SKM-1 (cell line): ENCODE data around the gene FASTK.

Experiments
- DNase-seq: peaks from one replicate; lab custom pipeline; 2025; ENCODE audit not compliant: unreplicated experiment; lab: John Stamatoyannopoulos, UW

Gene FASTK

DNA sequence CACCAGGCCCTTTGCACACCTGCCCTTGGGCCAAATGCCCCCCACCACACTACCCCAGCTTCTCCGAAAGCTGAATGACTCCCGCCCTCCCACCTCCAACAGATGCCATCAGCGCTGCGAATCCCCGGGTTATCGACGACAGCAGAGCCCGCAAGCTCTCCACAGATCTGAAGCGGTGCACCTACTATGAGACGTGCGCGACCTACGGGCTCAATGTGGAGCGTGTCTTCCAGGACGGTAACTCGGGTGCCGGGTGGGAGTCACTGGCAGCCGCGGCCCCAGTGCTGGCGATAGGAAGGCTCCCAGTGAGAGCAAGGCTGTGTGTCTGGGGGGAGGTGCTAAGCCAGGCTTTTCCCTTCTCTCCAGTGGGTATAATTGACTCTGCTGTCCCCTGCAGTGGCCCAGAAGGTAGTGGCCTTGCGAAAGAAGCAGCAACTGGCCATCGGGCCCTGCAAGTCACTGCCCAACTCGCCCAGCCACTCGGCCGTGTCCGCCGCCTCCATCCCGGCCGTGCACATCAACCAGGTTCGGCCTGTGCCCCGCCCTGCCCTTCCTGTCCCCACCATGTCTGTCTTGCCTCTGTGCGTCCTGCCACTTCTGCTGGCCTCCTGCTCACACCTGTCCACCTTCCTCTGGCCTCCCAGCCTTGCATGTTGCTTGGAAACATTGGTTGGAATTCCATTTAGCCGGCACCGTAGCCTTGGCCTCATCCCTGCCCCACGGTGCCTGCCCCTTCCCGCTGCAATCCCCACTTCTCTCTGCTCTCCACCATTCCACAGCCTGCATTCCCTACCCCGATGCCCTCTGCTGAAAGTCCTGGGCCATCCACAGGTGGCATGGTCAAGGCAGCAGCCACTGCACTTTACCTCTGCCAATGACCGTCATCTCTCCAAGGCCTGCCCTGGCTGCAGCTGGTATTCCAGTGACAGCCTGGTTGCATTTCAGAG is 37.8 kb upstream of the FASTK start:
- no peak for DNase-seq

DNA sequence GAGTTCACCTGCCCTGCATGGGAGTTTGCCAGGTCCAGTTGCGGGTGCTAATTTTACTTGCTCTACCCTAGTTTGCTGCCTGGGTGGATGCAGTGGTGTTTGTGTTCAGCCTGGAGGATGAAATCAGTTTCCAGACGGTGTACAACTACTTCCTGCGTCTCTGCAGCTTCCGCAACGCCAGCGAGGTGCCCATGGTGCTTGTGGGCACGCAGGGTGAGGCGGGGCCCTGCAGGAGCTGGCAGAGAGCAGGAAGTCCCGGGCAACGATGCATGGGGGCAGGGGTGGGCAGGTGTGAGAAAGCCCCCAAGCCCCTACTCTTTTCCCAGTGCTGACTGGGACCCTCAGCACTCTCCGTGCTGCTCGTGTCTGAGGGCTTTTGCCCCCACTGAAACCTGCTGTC is 37.0 kb upstream of the FASTK start:
- no peak for DNase-seq

DNA sequence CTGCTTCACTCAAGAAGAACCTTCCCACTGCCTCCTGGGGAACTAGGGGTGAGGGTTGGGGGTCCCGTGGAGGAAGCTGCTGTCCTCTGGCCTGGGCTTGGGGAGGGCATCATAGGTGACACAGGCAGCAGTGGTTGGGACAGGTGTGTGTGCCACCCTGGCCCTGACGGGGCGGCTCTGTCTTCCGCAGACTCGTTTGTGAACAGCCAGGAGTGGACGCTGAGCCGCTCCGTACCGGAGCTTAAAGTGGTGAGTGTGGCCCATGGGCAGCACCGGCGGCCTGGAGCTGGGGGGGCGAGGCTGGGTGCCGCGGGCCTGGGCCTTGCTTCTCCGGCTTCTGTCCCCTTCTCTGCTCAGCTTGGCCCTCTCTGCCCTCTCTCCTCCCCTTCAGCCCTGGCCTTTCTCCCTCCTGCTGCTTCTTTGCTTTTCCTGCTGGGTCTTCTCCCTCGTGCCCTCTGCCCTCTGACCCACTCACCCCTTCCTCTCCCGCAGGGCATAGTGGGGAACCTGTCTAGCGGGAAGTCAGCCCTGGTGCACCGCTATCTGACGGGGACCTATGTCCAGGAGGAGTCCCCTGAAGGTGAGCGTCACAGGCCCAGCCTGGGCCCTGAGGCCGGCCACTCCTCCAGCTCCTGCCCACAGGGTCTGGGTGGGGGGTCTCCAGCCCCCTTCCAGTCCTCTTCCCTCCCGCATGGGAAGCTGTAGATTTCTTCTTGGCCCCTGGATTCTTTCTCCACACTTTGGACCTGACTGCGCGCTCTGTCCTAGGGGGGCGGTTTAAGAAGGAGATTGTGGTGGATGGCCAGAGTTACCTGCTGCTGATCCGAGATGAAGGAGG is 36.2 kb upstream of the FASTK start:
- no peak for DNase-seq

DNA sequence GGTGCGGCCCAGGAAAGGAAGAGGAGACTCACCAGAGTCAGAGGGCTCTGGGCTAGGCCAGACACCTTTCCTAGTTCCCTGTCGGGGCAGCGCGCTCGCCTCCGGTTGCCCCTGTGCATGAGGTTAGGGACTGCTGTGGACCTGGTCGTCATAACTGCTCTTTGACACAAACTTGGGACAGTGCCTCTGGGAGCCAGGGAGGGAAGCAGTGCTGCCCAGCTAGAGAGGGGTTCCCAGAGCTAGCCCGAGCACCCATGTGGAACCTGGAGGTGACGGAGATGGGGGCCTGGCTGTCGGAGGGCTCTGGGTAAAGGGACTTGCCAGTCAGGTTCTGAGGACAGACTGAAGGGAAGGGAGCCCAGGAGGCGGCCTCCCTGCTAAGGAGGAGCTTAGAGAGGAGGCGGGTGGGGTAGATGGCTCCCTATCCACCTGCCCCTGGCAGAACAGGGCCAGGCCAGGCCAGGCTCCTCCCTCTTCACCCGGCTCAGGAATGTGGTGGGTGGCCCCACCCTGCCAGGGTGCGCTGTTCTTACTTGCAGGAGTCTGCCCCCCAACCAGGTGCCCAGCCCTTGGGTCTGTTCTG is 35.3 kb upstream of the FASTK start:
- DNase-seq: no peak

DNA sequence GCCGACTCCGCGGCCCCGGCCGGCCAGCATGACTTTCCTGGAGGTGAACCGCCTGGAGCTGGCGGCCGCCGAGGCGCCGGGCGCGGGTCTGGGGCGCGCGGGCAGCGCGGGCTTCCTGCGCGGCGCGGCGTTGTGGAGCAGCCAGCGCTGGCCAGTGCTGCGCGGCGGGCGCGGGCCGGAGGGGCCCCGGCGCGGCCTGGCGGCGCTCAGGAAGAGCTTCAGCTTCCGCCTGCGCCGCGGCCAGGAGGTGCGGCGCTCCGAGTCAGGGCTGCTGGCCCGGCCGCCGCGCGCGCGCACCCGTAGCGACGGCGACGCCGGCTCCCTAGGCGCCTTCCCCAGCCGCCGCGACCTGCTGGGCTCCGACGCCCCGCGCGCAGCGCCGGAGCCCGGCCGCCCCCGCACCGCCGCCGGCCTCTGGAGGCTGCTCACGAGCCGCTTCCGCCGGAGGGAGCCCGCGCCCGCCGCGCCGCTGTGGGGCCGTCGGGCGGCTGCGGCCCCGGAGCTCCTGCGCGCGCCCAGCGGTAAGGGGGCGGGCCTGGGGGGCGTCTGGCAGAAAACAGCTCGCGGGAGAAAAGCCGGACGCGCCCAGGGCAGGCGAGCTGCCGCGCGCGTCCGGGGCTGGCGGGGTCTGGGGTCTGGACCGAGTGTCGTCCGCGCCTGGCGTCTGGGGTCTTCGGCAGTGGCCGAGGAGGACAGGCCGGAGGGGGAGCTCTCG is 34.7 kb upstream of the FASTK start:
- DNase-seq: no peak

DNA sequence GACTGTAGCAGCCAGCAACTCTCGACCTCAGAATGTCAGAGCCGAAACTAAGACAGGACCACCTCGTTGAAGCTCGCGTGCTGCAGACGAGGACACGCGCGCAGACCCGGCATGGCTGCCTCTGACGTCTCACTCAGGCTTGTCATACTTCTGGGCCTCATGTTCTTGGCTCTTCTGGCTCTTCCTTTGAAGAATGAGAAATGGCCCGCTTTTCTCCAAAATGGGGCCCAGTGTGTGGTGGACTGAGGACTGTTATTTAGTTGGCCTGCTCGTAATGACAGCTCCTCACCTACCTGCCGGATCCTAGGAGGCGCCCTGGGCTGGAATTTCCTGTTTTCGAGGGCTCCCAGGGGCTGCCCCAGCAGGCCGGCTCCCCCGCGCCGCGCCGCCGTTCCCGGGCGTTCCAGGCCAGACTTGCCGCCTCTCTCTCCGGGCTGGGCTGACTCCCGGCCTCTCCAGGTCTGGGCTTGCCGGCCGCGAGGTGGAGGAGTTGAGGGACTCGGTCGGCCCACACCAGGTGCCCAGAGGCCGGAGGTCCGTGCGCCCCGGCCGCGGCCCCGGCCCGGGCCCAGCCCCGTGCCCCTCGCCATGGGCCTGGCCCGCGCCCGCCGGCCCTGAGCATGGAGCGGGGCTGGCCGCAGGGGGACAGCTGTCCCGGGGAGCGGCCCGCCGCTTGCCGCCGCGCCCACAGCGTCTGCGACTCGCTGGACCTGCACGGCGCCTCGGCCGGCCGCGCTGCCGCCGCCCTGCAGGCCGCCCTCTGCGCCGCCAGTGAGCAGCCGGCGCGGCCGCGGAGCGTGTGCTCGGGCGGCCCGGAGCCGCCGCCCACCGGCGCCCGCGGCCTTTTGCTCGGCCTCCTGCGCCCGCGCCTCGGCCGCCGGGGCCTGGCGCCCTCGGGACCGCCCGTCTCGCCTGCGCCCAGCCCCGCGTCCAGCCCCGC is 33.8 kb upstream of the FASTK start:
- DNase-seq: no peak

DNA sequence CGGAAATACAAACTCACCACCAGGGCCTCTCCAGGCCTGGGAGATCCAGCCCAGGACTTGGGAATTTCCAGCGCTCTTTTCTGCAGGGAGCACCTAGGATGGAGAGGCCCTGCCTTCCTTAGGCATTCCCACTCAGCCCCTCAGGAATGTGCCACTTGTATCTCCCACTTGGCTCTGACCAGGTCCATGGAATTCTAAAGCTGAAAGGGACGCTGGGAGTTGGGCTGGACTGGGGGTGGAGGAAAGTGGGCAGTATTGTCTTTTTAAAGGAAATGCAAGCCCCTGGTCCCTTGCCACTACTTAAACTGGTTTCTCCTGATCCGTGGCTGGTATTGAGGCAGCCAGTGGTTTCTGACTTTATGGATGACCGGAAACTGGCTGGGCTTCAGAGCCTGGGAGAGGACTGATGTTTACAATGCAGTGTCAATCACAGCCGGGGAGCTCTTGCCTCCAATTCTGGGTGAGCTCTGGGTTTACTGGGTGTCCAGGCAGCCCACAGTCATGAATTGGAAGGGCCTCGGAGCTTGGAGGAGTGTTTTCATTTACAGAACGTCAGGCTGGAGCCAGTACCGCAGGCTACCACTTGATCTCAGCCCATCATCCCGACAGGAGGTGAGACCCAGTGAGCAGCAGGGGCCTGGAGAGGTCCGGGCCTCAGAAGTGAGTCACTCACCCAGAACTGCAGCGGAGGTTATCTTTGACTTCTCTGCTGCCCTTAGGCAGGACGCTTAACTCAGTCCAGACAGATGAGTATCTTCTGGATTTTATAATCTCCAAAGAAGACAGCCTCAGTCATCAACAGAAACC is 32.9 kb upstream of the FASTK start:
- no peak for DNase-seq

DNA sequence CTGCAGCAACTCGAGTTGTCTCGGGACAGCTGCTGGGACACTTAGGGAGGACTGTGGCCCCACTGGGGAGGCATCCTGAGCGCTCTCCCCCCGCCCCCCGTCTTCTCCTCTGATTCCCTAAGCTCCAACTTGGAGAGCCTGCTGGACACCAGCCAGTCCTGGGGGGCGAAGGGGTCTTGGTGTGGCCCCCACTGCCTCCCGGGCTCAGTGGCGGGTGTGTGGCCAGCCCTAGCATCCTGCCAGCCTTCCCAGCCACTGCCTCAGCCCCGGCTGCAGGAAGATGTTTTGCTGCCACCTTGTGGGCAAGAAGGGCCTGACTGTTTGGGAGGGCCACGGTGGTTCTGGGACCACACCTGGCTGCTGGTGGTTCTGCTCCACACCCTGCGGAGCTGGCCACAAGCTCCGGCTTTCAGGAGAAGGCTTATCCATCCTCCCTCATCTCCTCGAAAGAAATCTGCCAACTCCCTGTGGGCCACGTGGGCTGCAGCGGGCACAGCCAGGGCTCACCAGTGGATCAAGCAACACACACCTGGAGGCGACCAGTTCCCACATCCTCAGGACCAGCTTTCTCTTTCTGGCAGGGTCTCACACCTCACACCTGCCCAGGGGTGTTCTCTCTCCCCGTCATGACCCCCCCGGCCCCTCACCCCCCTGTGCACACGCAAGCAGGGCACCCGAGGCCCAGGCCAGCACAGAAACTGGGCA is 30.5 kb upstream of the FASTK start:
- no peak for DNase-seq

DNA sequence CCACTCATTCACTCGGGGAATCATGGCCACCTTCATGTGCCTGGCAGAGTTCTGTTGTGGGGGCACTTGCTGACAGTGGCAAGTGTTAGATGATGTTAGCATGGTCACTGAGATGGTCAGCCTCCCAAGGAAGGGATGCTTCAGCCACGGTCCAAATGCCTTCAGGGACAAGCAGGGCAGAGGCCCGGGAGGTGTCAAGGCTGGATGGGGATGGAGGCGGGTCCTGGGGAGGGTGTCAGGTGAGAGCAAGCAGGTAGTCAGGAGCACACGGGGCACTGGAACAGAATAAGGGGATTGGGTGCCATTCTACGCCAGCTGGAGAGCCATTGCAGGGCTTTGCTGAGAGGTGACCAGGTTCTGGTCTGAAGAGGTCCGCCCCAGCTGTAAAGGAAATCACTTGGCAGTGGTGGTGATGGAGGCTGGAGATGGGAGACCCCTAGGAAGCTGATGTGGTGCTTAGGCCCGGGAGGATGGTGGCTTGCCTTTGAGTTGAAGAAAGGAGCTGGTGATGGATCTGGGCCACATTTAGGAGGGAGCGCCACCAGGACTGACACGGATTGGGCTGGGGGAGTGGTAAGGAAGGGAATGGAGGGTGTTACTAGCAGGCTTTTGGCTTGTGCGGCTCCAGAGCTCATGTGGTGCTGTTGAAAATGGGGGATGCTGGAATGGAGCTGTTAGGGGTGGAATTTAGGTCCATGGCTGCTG is 29.8 kb upstream of the FASTK start:
- no peak for DNase-seq

DNA sequence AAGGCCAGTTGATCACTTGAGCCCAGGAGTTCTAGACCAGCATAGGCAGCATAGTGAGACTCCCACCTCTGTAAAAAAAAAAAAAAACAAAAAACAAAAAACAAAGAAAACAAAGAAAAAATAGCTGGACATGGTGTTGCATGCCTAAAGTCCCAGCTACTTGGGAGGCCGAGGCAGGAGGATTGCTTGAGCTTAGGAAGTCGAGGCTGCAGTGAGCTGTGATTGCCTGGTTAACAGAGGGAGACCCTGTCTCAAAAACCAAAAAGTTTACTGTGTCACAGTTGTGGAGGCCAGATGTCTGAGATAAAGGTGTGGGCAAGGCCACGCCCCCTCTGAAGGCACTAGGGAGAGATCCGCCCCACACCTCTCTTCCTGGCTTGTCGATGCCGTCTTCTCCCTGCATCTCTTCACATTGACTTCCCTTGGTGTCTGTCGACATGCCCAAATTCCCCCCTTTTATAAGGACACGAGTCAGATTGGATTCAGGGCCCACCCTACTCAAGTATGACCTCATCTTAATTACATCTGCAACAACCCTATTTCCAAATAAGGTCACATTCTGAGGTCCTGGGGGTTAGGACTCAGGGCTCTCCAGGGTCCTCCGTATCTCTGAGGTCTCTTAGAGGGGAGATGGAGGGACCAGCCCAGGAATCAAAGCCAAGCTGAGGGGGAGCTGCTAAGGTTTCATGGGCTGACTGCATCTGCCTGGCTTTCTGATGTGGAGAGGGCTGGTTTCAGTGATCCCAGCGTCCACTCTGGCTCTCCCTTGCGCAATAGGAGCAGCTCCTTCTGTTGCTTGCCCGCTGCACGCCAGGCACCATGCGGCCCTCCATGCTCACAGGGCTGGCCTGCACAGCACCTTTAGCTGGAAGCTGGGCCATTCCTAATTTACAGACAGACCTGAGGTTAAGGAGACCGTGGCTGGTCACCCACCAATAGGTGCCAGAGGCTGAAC is 28.8 kb upstream of the FASTK start:
- DNase-seq: no peak

DNA sequence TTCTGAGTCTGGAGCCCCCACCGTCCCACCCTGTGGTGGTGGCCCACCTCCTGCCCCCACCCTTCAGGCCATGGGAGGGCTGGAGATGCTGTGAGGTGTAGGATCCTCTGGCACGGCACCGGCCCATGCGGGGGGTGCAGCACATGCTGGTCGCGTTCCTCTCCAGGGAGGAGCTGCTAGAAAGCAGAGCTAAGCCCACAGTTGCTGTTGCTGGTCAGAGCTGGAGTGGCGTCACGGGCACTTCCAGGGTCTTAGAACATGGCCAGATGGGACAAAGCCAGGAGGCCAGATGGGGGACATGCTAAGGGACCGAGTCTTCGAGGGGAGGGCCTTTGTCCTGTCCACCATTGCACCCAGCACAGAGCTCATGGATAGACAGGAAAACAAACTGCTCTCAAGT is 27.3 kb upstream of the FASTK start:
- DNase-seq: no peak

DNA sequence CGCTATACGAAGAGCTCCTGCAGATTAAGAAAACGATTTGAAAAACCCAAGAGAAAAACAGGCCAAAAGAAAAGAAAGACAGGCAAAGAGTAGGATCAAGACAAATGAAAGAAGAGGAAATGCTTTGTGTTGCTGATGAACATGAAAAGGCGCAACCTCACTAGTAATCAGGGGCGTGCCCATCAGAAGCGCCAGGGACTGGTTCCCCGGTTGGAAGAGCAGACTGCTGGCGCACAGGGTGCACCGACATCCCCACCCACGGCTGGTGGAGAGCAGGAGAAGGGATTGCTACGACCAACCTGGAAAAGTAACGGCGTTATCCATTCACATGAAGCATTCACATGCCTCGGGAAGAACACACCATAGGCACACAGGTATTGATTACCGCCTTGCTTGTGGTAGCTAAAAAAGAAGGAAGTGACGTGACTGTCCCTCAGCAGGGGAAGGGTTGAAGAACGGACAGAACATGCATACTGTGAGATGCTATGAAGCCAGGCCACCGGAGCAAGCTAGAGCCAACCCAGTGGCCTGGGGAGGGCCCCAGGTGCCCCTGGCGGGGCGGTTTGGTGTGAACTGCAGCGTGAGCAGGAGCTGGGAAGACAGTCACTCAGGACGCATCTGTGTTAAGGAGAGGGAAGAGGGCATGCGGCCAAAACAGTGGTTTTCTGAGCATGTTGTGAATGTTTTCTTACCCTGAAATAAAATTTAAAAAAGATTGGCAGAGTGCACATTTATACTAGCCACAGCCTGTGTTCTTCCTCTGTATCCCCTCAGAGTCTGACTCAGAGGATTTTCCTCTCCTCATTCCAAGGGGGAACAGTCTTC is 24.0 kb upstream of the FASTK start:
- DNase-seq: no peak

DNA sequence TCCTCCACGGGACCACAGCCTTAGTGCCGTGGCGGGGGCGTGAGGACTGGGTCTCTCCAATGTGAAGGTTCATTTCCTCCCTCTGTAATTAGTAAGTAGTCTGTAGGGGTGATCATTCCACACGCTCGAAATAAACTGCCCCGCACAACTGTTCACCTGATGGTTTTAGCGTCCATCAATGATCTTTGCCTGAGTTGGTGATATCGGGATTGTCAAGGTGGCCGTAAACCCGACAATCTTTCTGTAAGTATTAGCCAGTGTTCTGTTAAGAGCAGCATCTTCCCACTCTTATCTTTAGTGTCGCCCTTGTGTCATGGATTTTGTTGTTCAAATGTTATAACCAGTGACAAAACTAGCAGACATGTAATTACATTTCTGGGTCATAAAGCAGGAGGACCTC is 23.4 kb upstream of the FASTK start:
- no peak for DNase-seq

DNA sequence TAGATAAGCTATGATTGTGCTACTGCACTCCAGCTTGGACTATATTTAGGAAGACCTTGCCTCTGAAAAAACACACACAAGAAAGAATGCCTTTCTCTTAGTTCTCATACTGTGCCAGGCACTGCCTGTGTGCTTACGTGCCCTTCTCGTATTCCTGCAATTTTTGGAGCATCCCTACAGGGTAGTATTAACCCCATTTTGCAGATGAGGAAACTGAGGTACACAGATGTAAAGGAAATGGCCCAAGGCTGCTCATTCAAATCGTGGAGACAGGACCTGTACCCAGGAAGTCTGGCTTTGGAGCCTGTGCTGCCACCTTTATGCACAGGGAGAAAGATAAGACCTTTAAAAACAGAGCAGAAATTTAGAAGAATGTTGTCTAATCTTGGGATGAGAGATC is 22.4 kb upstream of the FASTK start:
- DNase-seq: no peak

DNA sequence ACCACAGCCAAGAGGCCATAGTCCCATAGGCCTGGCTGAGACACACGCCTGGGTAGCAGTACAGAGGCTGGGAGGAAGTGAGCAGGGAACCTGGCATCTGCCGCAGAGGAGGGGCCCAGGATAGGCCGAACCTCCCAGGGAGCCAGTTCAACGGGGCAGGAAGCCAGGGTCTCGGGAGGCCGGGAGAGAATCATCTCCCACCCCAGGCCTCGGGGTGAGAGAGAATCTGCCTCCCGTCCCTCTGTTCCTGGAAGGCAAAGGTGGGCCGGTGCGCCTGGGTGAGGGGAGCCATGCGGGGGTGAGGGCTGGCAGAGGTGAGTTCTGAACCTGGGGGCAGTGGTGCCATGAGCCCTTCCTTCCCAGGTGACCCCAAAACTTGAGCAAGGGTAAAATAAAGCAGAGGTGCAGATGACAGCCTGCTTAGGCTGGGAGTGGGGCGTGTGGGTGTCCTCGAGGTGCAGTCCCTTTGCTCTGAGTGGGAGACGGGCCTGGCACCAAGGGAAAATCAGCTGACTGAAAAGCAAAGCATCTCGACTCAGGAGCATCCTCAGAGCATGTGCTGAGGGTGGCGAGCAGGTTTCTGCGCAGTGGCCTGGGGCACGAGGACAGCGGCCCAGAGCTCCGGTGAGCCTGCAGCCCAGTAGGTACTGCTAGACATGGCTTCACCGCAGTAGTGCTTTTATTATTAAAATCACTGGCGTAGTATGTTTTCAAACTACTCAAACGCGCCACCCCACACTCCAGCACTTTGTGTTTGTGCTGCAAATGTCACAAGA is 21.2 kb upstream of the FASTK start:
- no peak for DNase-seq
